ENCODE measurements around the gene HIPK2. TPM values are rescaled to one million over a fixed set of nuclear protein-coding genes. Genes with fewer than 3 reads are reported as not detected.

HIPK2 gene
- total RNA-seq, 2 donors from 2014 or later: 22.1 to 26.4 TPM

GRCh38 chr7:139523968-139524815, 253.6 kb downstream of the HIPK2 start:
- intact Hi-C loops (cut with DNase I): no loop called here
- H3K36me3 ChIP-seq (replicated peaks in 1 of 2; ENCODE audit: insufficient read depth in 1 of 2, low read depth in 2 of 2): no peaks in the 10 kb centered on the region
- no peak overlapping the region for H3K4me3 ChIP-seq
- H3K9me3 ChIP-seq: no peaks in the 10 kb centered on the region
- TF ChIP-seq CTCF (IDR thresholded peaks at IDR 0.05) (no peak), POLR2A (IDR thresholded peaks at IDR 0.05) (no peak)
- ATAC-seq (no peak), DNase-seq (no peak)
- H3K27me3 ChIP-seq: peaks cover 0 to 12% of the 10 kb centered on the region in 2 donors
- WGBS, 2 donors: 35 to 56% methylated on average over 35 of the region's 70 CpGs
- H3K27ac ChIP-seq: no peak overlapping the region
- H3K4me1 ChIP-seq: peaks cover 6% of the 10 kb centered on the region

- Histone ChIP-seq H3K27ac (no peak within 1 kb of the TSS), H3K36me3 (replicated peaks in 1 of 2; ENCODE audit: insufficient read depth in 1 of 2, low read depth in 2 of 2) (no peaks in the 10 kb centered on the region), H3K9me3 (no peaks in the 10 kb centered on the region), H3K4me1 (peaks cover 6% of the 10 kb centered on the region), H3K4me3 (no peak within 1 kb of the TSS), H3K27me3 (peaks cover 0 to 12% of the 10 kb centered on the region in 2 donors)
- 2 to 7% methylated on average over 13 to 60 of the region's 75 CpGs for WGBS, 2 donors
- DNase-seq (peak in 1 of 4 donors; percentile 32), ATAC-seq (peak; percentile 52)
- intact Hi-C loops (cut with DNase I): no loop called here
- TF ChIP-seq POLR2A (IDR thresholded peaks at IDR 0.05): no peak
- TF ChIP-seq CTCF (IDR thresholded peaks at IDR 0.05): no peak
Observed at GRCh38 chr7:139523199-139523941, 254.4 kb downstream of the HIPK2 start, which contains the start of gene CLEC2L. CLEC2L (plus strand) TSS chr7:139523685; CDS start chr7:139523928, 243 bp downstream.

GRCh38 chr7:139522830-139523198, 255.0 kb downstream of the HIPK2 start:
- TF ChIP-seq CTCF (IDR thresholded peaks at IDR 0.05) (no peak), POLR2A (IDR thresholded peaks at IDR 0.05) (no peak)
- no peaks in the 10 kb centered on the region for H3K9me3 ChIP-seq
- H3K27me3 ChIP-seq: peaks cover 0 to 12% of the 10 kb centered on the region in 2 donors
- H3K27ac ChIP-seq: no peak overlapping the region
- no peak overlapping the region for H3K4me3 ChIP-seq
- DNase-seq (no peak), ATAC-seq (no peak)
- intact Hi-C loops (cut with DNase I): no loop called here
- peaks cover 6% of the 10 kb centered on the region for H3K4me1 ChIP-seq
- WGBS, 2 donors: 5 to 8% methylated on average over 11 of the region's 11 CpGs
- H3K36me3 ChIP-seq (replicated peaks in 1 of 2; ENCODE audit: insufficient read depth in 1 of 2, low read depth in 2 of 2): no peaks in the 10 kb centered on the region

- no peak overlapping the region for H3K27ac ChIP-seq
- no peak for TF ChIP-seq POLR2A (IDR thresholded peaks at IDR 0.05)
- TF ChIP-seq CTCF (IDR thresholded peaks at IDR 0.05): no peak
- H3K36me3 ChIP-seq (replicated peaks in 1 of 2; ENCODE audit: insufficient read depth in 1 of 2, low read depth in 2 of 2): no peaks in the 10 kb centered on the region
- DNase-seq (no peak), ATAC-seq (no peak)
- 86 to 92% methylated on average over 1 of the region's 1 CpG for WGBS, 2 donors
- intact Hi-C loops (cut with DNase I): no loop called here
- H3K9me3 ChIP-seq: no peaks in the 10 kb centered on the region
- peaks cover 0 to 12% of the 10 kb centered on the region in 2 donors for H3K27me3 ChIP-seq
- peaks cover 6% of the 10 kb centered on the region for H3K4me1 ChIP-seq
- no peak overlapping the region for H3K4me3 ChIP-seq
Observed at GRCh38 chr7:139521439-139521838, 256.4 kb downstream of the HIPK2 start.

Measured in body of pancreas (tissue), 4 donors.